ENCODE results near the gene TDRD6.

DNA sequence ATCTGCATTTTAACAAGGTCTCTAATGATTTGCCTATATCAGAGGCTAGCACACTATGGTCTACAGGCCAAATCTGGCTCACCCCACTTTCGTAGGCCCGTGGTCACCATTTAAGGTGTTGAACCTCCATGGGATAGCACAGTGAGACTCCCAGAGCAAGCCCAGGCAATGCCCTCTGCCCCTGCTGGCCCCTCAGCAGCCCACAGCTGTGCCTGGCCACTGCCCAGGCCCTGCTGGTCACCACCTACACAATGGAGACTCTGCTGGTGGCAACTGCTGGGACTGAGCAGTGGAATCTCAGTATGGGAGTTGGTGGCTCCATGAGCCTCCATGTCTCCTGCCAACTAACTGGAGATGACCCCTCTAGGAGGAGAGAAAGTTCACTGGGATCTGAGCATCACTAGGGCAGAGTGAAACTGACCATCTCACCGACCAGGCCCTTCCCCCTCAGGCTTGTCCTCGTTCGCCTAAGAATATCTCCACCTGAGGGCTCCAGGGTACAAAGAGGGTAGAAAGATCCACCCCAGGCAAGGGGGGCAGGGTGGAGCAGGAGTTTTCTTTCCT, 61.3 kb downstream of the TDRD6 start:
- TF ChIP-seq CTCF (IDR thresholded peaks at IDR 0.05) (no peak), POLR2A (IDR thresholded peaks at IDR 0.05) (no peak)

Measured in thyroid gland (tissue), 4 donors.